Choroid plexus epithelial cell (primary cell): ENCODE measurements around the gene NLGN1.

Source experiments
- DNase-seq: peaks from one replicate; pipeline ENCODE4 v3.0.0-alpha.2; 2010; ENCODE audit warnings: low read depth
- H3K4me3 ChIP-seq: 2 replicates; pipeline ENCODE4 v1.5.1; 2011; ENCODE audit warnings: low read depth, mild to moderate bottlenecking, control low read depth, low read length, moderate library complexity
- TF ChIP-seq, protein P1 (sequence below): conservative IDR thresholded peaks from 2 replicates; pipeline ENCODE4 v1.5.1; 2011; ENCODE audit warnings: low read depth, mild to moderate bottlenecking, control low read depth, inconsistent platforms, low read length, moderate library complexity

Gene NLGN1

DNA sequence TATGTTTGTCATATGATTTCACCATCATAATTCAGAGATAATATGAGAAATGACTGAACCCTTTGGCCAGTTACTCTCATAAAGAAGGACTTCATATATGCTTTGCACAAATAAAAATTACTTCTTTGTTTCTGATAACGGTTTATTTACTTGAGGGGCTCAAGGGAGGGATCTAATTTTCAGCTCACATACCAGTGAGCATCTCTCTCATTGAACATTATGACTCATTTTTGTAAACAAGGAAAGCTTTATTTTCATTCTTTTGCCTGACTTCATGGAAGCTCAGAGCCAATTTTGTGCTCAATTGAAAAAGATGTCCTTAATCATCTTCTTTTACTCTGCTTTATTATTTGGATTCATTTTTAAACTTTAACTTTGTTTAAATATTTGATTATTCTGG lies 5.8 kb downstream of the NLGN1 start:
- TF ChIP-seq, protein P1, sequence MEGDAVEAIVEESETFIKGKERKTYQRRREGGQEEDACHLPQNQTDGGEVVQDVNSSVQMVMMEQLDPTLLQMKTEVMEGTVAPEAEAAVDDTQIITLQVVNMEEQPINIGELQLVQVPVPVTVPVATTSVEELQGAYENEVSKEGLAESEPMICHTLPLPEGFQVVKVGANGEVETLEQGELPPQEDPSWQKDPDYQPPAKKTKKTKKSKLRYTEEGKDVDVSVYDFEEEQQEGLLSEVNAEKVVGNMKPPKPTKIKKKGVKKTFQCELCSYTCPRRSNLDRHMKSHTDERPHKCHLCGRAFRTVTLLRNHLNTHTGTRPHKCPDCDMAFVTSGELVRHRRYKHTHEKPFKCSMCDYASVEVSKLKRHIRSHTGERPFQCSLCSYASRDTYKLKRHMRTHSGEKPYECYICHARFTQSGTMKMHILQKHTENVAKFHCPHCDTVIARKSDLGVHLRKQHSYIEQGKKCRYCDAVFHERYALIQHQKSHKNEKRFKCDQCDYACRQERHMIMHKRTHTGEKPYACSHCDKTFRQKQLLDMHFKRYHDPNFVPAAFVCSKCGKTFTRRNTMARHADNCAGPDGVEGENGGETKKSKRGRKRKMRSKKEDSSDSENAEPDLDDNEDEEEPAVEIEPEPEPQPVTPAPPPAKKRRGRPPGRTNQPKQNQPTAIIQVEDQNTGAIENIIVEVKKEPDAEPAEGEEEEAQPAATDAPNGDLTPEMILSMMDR: no peak

DNA sequence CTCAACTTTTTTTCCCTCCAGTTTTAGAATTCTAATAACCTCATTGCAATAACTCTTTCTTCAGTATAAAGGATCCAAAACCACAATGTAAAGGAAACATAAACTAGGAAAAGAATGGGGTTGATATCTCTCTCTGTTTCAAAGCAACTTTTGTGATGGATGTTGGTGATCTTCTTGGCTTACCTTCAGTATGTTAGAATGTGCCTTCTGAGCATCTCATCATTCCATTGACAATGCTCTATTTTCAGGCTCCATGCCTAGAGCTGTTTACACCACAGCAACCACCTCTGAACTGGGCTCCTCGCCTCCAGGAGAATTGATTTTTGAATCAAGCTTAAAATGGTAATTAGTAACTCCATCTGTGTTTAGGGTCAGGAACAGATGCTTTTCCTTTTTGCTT lies 6.6 kb downstream of the NLGN1 start:
- TF ChIP-seq, protein P1: no peak
- H3K4me3 ChIP-seq: no peak overlapping the region
- no peak for DNase-seq

More for the DNA sequence above, 5.8 kb downstream of the NLGN1 start:
- H3K4me3 ChIP-seq: no peak overlapping the region
- no peak for DNase-seq

DNA sequence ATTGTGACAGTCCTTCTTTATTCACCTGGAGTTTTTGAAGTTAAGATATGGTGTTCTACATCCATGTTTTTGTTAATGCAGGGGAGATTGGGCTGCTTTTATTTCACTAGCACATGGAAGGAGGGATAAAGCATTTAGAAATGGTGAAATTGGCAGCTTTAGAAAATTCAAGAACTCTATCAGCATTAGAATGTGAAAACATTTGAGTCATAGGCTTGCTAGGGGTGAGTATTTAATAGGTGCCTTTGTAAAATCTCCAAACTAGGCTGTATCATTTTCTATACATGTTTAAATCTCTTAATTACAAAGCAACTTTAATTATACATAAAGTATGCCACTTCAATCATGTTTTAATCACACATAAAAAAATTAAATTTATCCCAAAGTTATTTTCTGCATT lies 12.9 kb downstream of the NLGN1 start:
- no peak overlapping the region for H3K4me3 ChIP-seq

DNA sequence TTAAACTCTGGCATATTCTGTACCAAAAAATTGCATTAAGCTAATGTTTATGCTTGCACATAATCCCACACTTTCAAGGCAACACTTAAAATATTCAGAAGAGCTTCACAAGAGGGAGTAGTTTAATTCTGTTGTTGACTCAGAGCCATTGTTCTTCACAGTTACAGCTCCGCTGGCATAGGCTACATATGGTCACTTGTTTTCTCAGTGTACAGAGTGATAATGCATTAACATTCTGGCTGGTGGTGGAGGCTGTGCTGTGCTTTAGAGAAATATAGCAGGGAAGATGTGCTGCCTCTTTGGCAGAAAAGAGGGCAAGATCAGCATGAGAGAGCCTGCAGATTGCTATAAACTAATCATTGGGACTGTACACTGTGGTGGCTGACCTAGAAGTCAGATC lies 13.3 kb downstream of the NLGN1 start:
- no peak for DNase-seq
- TF ChIP-seq, protein P1: no peak
- no peak overlapping the region for H3K4me3 ChIP-seq

More for the DNA sequence above, 12.9 kb downstream of the NLGN1 start:
- TF ChIP-seq, protein P1: no peak
- DNase-seq: no peak

DNA sequence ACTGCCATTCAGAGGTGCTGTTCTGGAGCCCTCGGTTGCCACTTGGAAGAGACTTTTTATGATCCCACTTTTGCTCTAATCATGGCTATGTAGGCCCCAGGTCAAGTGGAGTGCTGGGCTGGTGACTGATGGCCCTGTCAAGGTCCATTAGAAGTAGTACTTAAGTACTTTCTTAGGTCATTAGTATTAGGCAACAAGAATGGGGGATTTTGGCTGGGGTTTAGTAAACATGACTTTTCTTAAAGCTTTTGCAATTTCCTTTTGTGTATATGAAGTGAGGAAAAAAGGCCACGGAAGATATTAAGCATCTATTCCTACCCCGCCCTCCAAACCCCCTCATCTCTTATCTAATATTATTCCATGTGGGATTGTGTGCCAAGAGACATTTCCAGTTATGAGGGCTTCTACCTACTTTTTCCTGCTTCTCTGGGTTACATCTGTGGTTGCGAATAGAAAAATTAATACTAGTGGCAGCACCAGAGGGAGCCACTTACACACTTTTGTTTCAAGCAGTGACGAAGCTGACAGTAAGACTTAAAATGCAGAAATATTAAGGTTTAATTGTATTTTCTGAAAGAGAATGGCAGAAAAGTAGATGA lies 13.9 kb downstream of the NLGN1 start:
- peak; percentile 60 for DNase-seq
- no peak overlapping the region for H3K4me3 ChIP-seq
- TF ChIP-seq, protein P1: peak; percentile 58

DNA sequence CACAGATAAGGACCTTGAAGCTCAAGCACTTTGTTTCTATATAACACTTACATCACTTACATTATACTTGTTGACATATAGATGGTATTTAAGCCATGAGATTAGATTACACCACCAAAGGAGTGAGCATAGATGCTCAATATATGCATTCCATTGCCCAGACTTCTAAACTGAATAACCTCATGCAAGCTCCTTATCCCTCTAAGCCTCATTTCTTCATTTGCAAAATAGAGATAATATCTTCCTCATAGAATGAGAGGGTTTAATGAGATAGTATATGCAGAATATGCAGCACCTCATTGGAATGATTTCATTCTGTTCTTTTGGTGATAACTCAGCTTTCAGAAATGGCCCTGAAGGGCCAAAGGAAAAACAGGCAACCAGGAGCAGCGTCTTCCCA lies 18.5 kb downstream of the NLGN1 start:
- no peak overlapping the region for H3K4me3 ChIP-seq
- TF ChIP-seq, protein P1: no peak
- DNase-seq: no peak

DNA sequence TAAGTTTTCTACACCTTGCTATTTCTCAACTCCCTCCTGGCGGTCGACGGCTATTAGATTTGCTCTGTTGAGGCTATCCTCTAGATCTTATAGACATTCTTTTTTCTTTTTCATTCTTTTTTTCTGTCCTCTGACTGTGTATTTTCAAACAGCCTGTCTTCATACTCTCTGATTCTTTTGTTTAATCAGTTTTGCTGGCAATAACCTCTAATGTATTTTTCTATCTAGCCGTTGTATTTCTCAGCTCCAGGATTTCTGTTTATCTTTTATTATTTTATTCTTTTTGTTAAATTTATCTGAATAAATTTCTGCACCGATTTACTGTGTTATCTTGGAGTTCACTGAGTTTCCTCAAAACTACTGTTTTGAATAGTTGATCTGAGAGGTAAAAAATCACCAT lies 31.5 kb downstream of the NLGN1 start:
- no peak for DNase-seq
- TF ChIP-seq, protein P1: no peak
- H3K4me3 ChIP-seq: no peak overlapping the region
